GM11168 (cell line): Measurements from ENCODE around the gene PBLD.

Experiments
- in situ Hi-C: fragments of 300-500 bp; cut with MboI; formaldehyde crosslinking; loops from one replicate; pipeline ENCODE4 v1.12.0; 2022; ENCODE audit warnings: low sequenced_read_pairs; ENCODE audit not compliant: unreplicated experiment

Gene PBLD

DNA sequence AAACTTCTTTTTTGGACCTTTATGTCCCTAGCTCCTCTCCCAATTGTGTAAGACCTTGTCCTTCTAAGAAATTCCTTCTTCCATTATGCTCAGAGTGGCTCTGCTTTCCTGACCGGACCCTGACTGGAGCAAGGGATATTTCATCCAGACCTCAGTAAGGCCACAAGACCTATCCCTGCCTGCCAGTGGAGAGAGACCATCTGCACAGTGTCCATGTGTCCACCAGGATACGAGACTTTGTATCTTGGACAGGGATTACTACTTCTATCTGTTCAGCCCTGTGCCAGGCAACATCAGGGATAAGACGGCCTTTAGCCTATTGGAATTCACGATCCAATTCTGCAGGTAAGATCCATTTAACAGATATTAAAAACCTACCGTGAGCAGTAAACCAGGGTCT, 93.7 kb downstream of the PBLD start:
- in situ Hi-C loops, result no loop called here

GRCh38 chr10:68238371-68238770, 94.4 kb downstream of the PBLD start:
- in situ Hi-C loops, result no loop called here

DNA sequence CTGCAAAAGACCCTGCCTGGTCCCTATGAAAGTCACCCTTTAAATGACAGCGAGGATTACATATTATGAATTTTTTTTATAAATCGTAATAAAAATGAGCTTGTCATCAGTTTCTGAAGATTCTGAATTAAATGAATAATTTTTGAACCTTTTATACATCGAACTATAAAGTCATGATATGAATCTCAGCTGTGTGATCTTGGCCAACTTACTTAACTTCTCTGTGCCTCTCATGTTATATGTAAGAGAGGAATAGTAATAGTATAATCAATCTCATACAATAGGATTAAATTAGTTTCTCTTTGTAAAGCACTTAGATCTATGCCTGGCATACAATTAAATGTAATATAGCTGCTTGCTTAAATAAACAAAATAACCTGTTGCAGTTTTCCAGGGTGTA, 95.6 kb downstream of the PBLD start:
- in situ Hi-C loops, result no loop called here

DNA sequence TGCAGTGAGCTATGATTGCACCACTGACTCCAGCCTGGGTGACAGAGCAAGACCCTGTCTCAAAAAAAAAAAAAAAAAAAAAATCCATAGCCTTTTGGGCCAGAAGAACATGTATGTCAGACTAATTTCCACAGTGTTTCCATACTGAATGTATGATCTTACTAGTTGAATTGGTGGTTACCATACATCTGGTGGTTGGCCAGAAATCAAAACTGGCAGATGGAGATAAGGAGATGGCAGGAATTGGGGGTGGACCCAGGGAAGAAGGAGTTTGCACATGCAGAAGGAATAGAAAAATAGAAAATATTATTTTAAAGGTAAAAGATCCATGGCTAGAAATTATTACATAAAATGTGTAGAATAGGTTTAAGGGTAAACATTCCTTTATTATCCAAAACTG, 97.1 kb downstream of the PBLD start:
- in situ Hi-C loops, result no loop called here

- in situ Hi-C loops, result no loop called here
Observed at GRCh38 chr10:68235111-68235510, 97.6 kb downstream of the PBLD start.

DNA sequence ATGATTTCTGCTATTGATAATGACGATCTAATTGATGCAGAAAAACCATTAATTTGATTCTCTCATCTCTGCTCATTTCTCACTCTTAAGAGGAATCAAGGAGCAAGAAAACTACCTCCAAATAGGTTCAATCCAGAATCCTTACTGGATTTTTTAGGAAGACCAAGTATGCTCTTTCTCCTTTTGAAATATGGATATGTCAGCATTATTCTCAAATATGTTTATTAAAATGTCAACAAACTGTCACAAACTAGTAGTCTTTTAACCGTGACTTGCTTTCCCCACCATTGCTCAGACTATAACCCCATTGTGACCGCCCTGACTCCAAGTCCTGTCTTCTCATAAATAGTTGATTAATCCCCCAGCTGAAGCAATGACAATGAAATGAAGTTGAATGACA, 99.7 kb downstream of the PBLD start:
- in situ Hi-C loops, result no loop called here
